Gastrocnemius medialis (tissue), 4 donors: ENCODE data around the gene ABCG4. TPM values are rescaled to one million over a fixed set of nuclear protein-coding genes. Genes with fewer than 3 reads are reported as not detected.
A peak's percentile ranks its signal among the peaks of the same experiment; 100 is the strongest.

Source experiments
- ATAC-seq, 2 donors: fragments of 150-250 bp; one replicate each; pipeline ENCODE4 v1.9.1; 2016
- DNase-seq, 2 donors: peaks; one replicate each; pipeline ENCODE4 v3.0.0-alpha.2; 2019
- H3K27ac ChIP-seq, 4 donors: fragments of 200-600 bp; sonication (generic); 1 replicate in 1 of 4; 2 replicates in 3 of 4; pipeline ENCODE4 v1.5.1; 2016 to 2018; ENCODE audit warnings: mild to moderate bottlenecking in 2 of 4, moderate library complexity in 1 of 4
- H3K27me3 ChIP-seq, 3 donors: fragments of 200-600 bp; sonication (generic) in 2 of 3; 1 replicate in 1 of 3; 2 replicates in 2 of 3; pipeline versions ENCODE4 v1.5.1 to v1.6.0; 2016 to 2019; ENCODE audit warnings: mild to moderate bottlenecking in 1 of 3, moderate library complexity in 1 of 3
- H3K36me3 ChIP-seq, 2 donors: fragments of 200-600 bp; sonication (generic) in 1 of 2; one replicate each; pipeline ENCODE4 v1.5.1; 2017 to 2018
- H3K4me1 ChIP-seq, 2 donors: fragments of 200-600 bp; sonication (generic) in 1 of 2; one replicate each; pipeline ENCODE4 v1.5.1; 2016 to 2017; ENCODE audit warnings: mild to moderate bottlenecking in 2 of 2
- H3K4me3 ChIP-seq, 4 donors: fragments of 200-600 bp; sonication (generic) in 3 of 4; 1 replicate in 1 of 4; 2 replicates in 3 of 4; pipeline ENCODE4 v1.5.1; 2016 to 2019; ENCODE audit warnings: mild to moderate bottlenecking in 2 of 4
- H3K9me3 ChIP-seq, 3 donors: fragments of 200-600 bp; sonication (generic) in 2 of 3; 1 replicate in 1 of 3; 2 replicates in 2 of 3; pipeline ENCODE4 v1.5.1; 2016 to 2019
- POLR2A ChIP-seq, 2 donors: fragments of 450-650 bp; IDR thresholded peaks; one replicate each; pipeline ENCODE4 v1.6.1; 2017; ENCODE audit warnings: antibody characterized with exemption in 2 of 2, mild to moderate bottlenecking in 2 of 2, moderate library complexity in 2 of 2
- in situ Hi-C, 4 donors: fragments of 200-750 bp; cut with MboI; loops; one replicate each; pipeline versions ENCODE4 v1.15.0 to v1.8.0; 2017; ENCODE audit warnings: low sequenced_read_pairs in 4 of 4
- intact Hi-C: fragments of 100-400 bp; cut with DNase I; formaldehyde crosslinking; loops from one replicate; pipeline ENCODE4 v1.15.1; 2023; ENCODE audit warnings: low total_unique reads
- total RNA-seq, 4 donors: library from RNA; depleted of rRNA; stranded (reverse); fragments of >200 nt; gene quantifications; one replicate each; pipeline versions ENCODE4 v1.1.0 to v1.2.3, GENCODE V29; 2016
- TF ChIP-seq, protein P1 (sequence below), 5 experiments: fragments of 450-650 bp in 3 of 5; fragments of 200-600 bp in 2 of 5; sonication (generic) in 2 of 5; IDR thresholded peaks in 4 of 5; conservative IDR thresholded peaks in 1 of 5; 1 replicate in 4 of 5; 2 replicates in 1 of 5; pipeline ENCODE4 v1.5.1; 2016 to 2019; ENCODE audit warnings: antibody characterized with exemption in 5 of 5, mild to moderate bottlenecking in 3 of 5, moderate library complexity in 3 of 5

ABCG4 gene
- not detected for total RNA-seq

DNA sequence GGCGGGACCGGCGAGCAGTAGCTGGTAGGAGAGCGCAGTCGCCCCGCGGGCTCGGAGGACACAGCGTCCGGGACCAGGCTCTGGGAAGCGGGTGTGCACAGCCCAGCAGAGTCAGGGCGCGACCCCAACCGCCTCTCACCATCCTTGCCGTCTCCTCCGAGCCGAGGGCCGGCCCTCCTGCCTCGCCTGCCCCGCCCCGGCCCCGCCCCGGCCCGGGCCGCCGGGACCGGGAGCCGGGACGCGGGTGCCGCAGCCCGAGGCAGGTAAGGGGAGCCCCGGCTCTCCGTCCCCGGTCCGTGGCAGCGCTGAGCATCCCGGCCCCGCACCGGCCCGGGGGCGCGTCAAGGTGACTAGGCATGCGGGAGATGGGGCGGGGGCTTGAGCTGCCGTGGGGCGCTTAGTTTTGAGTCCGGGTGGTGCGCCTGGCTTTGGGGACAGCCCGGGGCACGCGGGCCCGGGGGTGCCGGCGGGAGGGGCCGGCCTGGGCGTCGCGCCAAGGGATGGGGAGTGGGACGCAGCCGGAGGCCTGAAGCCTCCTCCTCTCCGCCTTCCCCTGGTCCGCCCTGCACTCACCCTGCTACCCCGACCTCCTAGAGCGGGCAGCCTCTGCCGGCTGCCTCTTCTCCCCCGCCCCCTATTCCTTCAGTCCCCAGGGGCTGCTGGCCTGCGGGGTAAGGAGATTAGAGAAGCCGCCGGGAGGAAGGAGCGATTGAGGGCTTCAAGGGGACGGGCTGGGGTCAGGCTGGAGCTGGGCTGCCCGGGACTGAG lies at the start of gene ABCG4:
ABCG4 (plus strand) TSS at position 35 of the 768 bp plus-strand sequence. CDS start 914 bp downstream, outside the sequence.
- H3K36me3 ChIP-seq: no peaks in the 10 kb centered on the region
- intact Hi-C loops: loop anchor here (5.0 kb wide), 1 partner anchor 168 kb away; the partner anchor contains the start of gene MCAM
- H3K27ac ChIP-seq: no peak within 1 kb of the TSS
- H3K4me1 ChIP-seq: peaks cover 4 to 14% of the 10 kb centered on the region in 2 donors
- peaks cover 4 to 17% (median 10%) of the 10 kb centered on the region in 3 donors for H3K27me3 ChIP-seq
- peak within 1 kb of the TSS; percentile 60 to 84 (median 64) for H3K4me3 ChIP-seq
- DNase-seq (no peak), ATAC-seq (peak; percentile 26 to 37)
- in situ Hi-C loops: loop anchor here in 1 of 4 donors (10.0 kb wide), 1 partner anchor 46 kb away; no protein-coding TSS in a partner anchor
- H3K9me3 ChIP-seq: no peaks in the 10 kb centered on the region
- TF ChIP-seq, protein P1, sequence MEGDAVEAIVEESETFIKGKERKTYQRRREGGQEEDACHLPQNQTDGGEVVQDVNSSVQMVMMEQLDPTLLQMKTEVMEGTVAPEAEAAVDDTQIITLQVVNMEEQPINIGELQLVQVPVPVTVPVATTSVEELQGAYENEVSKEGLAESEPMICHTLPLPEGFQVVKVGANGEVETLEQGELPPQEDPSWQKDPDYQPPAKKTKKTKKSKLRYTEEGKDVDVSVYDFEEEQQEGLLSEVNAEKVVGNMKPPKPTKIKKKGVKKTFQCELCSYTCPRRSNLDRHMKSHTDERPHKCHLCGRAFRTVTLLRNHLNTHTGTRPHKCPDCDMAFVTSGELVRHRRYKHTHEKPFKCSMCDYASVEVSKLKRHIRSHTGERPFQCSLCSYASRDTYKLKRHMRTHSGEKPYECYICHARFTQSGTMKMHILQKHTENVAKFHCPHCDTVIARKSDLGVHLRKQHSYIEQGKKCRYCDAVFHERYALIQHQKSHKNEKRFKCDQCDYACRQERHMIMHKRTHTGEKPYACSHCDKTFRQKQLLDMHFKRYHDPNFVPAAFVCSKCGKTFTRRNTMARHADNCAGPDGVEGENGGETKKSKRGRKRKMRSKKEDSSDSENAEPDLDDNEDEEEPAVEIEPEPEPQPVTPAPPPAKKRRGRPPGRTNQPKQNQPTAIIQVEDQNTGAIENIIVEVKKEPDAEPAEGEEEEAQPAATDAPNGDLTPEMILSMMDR (IDR thresholded peaks at IDR 0.05 in 4 of 5, conservative IDR thresholded peaks at IDR 0.05 in 1 of 5): no peak
- TF ChIP-seq POLR2A (IDR thresholded peaks at IDR 0.05): no peak

DNA sequence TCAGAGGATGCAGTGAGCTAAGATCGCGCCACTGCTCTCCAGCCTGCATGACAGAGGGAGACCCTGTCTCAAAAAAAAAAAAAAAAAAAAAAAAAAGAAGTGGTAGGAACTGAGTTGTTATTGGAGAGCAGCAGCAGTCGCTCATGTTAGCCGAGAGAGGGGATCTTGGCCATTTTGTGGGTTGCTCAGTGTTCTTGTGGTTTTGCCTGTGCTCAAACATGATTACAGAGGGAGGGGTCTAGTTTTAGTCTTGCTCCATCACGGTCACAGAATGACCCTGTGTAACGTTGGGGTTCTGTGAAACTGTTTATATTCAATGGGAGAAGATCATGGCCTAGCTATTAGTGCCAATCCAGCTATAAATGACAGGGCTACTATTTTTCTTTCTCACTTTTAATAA lies 49.1 kb upstream of the ABCG4 start:
- Histone ChIP-seq H3K36me3 (peaks cover 0 to 28% of the 10 kb centered on the region in 2 donors), H3K4me1 (peaks cover 21 to 31% of the 10 kb centered on the region in 2 donors), H3K9me3 (no peaks in the 10 kb centered on the region), H3K27ac (no peak overlapping the region), H3K27me3 (no peaks in the 10 kb centered on the region), H3K4me3 (no peak overlapping the region)
- no peak for DNase-seq
- ATAC-seq: no peak
- in situ Hi-C loops (loop anchor here in 1 of 4 donors (5.0 kb wide), 1 partner anchor 103 kb away; no protein-coding TSS in a partner anchor), intact Hi-C loops (loop anchor here (5.0 kb wide), 1 partner anchor 238 kb away; no protein-coding TSS in a partner anchor)
- TF ChIP-seq POLR2A (IDR thresholded peaks at IDR 0.05): no peak
- TF ChIP-seq, protein P1 (IDR thresholded peaks at IDR 0.05 in 4 of 5, conservative IDR thresholded peaks at IDR 0.05 in 1 of 5): no peak

DNA sequence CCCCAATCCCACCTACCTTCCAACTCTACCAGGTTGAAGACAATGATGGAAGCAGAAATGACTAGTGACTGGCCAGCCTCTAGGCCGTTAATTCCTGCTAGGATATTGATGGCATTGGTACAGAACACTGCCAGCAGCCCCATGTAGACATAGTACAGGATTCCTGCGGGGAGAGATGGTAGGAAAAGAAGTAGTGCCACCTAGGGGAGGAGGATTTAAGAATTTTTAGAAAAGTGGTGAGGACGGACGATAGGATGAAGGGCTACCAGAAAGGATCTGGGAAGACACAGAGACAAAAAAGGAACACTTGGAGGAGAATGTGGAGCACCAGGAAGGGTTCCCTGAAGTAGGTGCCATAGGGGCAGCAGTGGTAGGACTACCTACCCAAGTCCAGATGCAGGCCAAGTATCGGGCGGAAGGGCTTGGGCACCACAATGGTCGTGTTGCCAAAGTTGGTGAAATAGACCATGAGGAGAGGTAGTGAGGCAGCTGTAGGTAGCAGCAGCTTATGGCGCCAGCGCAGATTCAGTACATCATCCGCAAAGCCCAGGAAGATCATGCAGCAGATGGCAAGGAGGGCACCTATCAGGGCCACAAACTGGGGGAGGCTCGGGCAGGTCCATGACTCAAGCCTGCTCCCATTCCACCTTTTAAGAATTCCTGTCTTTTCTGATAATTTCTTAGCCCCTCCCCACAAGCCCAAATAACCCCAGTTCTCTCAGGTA lies 48.4 kb upstream of the ABCG4 start:
- DNase-seq (no peak), ATAC-seq (no peak)
- no peaks in the 10 kb centered on the region for H3K27me3 ChIP-seq
- peak overlapping the region; percentile 74 to 90 (median 79) for H3K4me3 ChIP-seq
- TF ChIP-seq POLR2A (IDR thresholded peaks at IDR 0.05): no peak
- TF ChIP-seq, protein P1 (IDR thresholded peaks at IDR 0.05 in 4 of 5, conservative IDR thresholded peaks at IDR 0.05 in 1 of 5): no peak
- H3K9me3 ChIP-seq: no peaks in the 10 kb centered on the region
- peaks cover 0 to 28% of the 10 kb centered on the region in 2 donors for H3K36me3 ChIP-seq
- no peak overlapping the region for H3K27ac ChIP-seq
- in situ Hi-C loops: no loop called here
- intact Hi-C loops: loop anchor here (5.0 kb wide), 1 partner anchor 237 kb away; no protein-coding TSS in a partner anchor
- peaks cover 21 to 31% of the 10 kb centered on the region in 2 donors for H3K4me1 ChIP-seq

DNA sequence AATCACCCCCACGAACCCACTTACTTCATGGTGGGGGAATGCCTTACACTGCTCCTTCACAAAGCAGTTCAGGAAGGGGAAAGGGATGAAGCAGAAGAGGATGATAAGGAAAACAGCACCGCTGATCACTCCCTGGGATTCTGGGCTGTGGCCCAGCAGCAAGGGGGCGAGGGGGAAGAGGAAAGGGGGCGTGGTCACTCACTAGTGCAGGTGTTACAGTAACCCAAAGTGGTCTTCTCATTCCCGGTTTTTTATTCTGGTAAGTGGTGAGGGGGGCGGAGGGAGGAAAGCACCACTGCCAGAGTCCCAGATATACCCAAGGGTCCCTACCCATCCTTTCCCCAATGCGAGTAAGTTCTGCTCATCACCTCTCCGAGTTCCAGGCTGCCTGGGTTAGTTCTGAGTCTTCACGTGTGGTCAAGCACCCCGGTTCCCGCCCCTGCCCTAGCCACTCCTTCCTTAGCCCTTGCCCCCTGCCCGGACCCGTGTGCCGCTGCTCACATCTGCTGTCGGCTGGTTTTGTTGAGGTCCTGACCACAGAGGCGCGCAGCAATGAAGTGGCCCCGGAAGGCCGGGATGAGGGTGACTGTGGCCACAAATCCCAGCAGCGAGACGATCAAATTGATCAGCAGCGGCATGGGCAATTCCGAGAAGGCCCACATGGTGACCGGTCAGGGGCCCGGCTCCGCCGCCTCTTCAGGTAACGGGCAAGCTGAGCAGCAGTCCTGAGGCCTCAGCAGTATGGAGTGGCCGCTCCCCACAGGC lies 47.7 kb upstream of the ABCG4 start:
- Histone ChIP-seq H3K4me1 (peaks cover 17 to 26% of the 10 kb centered on the region in 2 donors), H3K27me3 (no peaks in the 10 kb centered on the region), H3K9me3 (no peaks in the 10 kb centered on the region), H3K36me3 (peaks cover 0 to 28% of the 10 kb centered on the region in 2 donors), H3K4me3 (peak overlapping the region; percentile 74 to 90 (median 79)), H3K27ac (peak overlapping the region; percentile 88 to 93 (median 90))
- ATAC-seq: peak in 1 of 2 donors; percentile 17
- intact Hi-C loops (loop anchor here (5.0 kb wide), 1 partner anchor 236 kb away; no protein-coding TSS in a partner anchor), in situ Hi-C loops (no loop called here)
- no peak for DNase-seq
- TF ChIP-seq POLR2A (IDR thresholded peaks at IDR 0.05): no peak
- TF ChIP-seq, protein P1 (IDR thresholded peaks at IDR 0.05 in 4 of 5, conservative IDR thresholded peaks at IDR 0.05 in 1 of 5): peak in 2 of 5 experiments; percentile 16 to 17
